ENCODE data around the gene MAP3K2.

DNA sequence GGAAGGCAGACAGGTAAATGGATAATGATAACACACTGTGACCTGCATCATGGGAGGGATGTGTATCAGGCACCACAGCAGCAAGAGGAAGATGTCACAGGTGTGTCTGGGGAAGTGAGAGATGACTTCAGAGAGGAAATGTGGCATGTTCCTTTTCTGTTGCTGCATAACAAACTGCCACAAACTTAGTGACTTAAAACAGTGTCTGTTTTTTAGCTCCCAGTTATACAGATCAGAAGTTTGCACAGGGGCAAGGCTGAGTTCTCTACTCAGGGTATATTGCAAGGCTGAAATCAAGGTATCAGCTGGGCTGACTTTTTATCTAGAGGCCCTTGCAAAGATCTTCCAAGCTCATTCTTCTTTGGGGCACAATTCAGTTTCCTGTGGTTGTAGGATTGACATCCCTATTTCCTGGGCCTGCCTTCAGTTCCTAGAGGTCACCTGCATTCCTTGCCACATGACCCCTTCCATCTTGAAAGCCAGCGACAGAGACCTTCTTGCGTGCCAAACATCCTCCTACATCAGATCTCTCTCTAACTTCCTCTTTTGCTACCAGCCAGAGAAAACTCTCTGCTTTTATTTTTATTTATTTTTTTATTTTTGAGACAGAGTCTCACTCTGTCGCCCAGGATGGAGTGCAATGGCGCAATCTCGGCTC, 2.1 kb upstream of the MAP3K2 start:
- TF ChIP-seq, protein P1, sequence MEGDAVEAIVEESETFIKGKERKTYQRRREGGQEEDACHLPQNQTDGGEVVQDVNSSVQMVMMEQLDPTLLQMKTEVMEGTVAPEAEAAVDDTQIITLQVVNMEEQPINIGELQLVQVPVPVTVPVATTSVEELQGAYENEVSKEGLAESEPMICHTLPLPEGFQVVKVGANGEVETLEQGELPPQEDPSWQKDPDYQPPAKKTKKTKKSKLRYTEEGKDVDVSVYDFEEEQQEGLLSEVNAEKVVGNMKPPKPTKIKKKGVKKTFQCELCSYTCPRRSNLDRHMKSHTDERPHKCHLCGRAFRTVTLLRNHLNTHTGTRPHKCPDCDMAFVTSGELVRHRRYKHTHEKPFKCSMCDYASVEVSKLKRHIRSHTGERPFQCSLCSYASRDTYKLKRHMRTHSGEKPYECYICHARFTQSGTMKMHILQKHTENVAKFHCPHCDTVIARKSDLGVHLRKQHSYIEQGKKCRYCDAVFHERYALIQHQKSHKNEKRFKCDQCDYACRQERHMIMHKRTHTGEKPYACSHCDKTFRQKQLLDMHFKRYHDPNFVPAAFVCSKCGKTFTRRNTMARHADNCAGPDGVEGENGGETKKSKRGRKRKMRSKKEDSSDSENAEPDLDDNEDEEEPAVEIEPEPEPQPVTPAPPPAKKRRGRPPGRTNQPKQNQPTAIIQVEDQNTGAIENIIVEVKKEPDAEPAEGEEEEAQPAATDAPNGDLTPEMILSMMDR (IDR thresholded peaks at IDR 0.05), result no peak
- TF ChIP-seq POLR2A (IDR thresholded peaks at IDR 0.05) (no peak), EP300 (IDR thresholded peaks at IDR 0.05) (no peak)

Data from suprapubic skin (tissue), 3 donors.